IPS-15b (cell line): ENCODE measurements around the gene CDH5.

Experiments used
- H3K27me3 ChIP-seq: one replicate; pipeline ENCODE4 v1.6.1; 2013; ENCODE audit warnings: low read length; ENCODE audit not compliant: control insufficient read depth, insufficient read depth
- H3K36me3 ChIP-seq: one replicate; pipeline ENCODE4 v1.6.1; 2013; ENCODE audit warnings: low read length; ENCODE audit not compliant: control insufficient read depth, insufficient read depth
- H3K4me1 ChIP-seq: one replicate; pipeline ENCODE4 v1.6.1; 2013; ENCODE audit warnings: mild to moderate bottlenecking, low read length; ENCODE audit not compliant: control insufficient read depth, insufficient read depth
- H3K4me3 ChIP-seq: one replicate; pipeline ENCODE4 v1.5.1; 2013; ENCODE audit warnings: low read depth, low read length
- H3K9ac ChIP-seq: one replicate; pipeline ENCODE4 v1.6.1; 2013; ENCODE audit warnings: low read depth, mild to moderate bottlenecking, low read length
- H3K9me3 ChIP-seq: one replicate; pipeline ENCODE4 v1.6.1; 2013; ENCODE audit warnings: mild to moderate bottlenecking, low read length; ENCODE audit not compliant: control insufficient read depth, insufficient read depth

The CDH5 gene

DNA sequence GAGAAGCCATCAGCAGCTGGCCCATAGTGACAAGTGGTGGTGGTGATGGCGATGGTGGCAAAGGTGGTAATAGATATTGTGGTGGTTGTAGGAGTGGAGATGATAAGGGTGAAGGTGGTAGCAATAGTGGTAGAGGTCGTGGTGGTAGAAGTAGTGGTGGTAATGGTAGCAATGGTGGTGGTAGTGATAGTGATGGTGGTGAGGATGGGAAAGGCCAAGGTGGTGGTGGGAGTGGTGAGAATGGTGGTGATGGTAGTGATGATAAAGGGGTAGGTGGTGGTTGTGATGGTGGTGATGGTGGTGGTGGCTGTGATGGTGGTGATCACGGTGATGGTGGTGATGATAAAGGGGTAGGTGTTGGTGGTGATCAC, 13.1 kb downstream of the CDH5 start:
- Histone ChIP-seq H3K4me3 (no peak overlapping the region), H3K36me3 (no peaks in the 10 kb centered on the region), H3K4me1 (peaks cover 3% of the 10 kb centered on the region), H3K9ac (no peak overlapping the region), H3K27me3 (no peaks in the 10 kb centered on the region), H3K9me3 (no peaks in the 10 kb centered on the region)

DNA sequence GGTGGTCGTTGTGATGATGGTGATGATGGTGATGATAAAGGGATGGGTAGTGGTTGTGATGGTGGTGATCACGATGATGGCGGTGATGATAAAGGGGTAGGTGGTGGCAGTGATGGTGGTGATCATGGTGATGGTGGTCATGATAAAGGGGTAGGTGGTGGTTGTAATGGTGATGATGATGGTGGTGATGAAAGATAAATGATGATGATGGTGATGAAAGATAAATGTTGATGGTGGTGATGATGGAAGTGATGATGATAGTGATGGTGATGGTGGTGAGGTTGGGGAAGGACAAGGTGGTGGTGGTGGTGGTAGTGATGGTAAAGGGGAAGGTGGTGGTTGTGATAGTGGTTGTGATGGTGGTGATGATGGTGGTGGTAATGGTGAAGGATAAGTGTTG, 13.9 kb downstream of the CDH5 start:
- H3K4me3 ChIP-seq, result no peak overlapping the region
- no peaks in the 10 kb centered on the region for H3K36me3 ChIP-seq
- no peaks in the 10 kb centered on the region for H3K27me3 ChIP-seq
- peaks cover 3% of the 10 kb centered on the region for H3K4me1 ChIP-seq
- no peak overlapping the region for H3K9ac ChIP-seq
- no peaks in the 10 kb centered on the region for H3K9me3 ChIP-seq

DNA sequence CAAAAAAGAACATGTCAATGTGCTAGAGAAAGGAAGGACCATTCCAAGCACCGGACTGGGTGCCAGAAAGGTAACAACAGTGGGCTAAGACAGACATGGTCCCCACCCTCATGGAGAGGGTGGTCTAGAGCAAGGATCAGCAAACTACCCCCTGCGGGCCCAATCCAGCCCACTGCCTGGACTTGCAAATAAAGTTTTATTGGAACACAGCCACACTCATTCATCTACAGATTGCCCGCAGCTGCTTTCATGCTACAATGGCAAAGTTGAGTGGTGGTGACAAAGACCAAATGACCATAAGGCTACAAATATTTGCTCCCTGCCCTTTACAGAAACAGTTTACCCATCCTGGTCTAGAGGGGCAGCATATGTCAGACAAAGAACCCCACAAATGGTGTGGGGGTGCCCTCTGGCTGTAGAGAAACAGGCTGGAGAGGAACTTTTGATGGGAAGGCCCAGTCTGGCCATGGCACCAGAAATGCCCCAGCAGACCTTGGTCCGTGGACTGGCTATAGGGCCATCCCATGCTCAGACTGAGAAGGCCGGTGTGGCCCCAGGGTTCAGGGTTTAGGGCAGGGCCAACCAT, 15.2 kb downstream of the CDH5 start:
- Histone ChIP-seq H3K9ac (no peak overlapping the region), H3K4me1 (peaks cover 3% of the 10 kb centered on the region), H3K4me3 (no peak overlapping the region), H3K36me3 (no peaks in the 10 kb centered on the region), H3K9me3 (no peaks in the 10 kb centered on the region), H3K27me3 (no peaks in the 10 kb centered on the region)

DNA sequence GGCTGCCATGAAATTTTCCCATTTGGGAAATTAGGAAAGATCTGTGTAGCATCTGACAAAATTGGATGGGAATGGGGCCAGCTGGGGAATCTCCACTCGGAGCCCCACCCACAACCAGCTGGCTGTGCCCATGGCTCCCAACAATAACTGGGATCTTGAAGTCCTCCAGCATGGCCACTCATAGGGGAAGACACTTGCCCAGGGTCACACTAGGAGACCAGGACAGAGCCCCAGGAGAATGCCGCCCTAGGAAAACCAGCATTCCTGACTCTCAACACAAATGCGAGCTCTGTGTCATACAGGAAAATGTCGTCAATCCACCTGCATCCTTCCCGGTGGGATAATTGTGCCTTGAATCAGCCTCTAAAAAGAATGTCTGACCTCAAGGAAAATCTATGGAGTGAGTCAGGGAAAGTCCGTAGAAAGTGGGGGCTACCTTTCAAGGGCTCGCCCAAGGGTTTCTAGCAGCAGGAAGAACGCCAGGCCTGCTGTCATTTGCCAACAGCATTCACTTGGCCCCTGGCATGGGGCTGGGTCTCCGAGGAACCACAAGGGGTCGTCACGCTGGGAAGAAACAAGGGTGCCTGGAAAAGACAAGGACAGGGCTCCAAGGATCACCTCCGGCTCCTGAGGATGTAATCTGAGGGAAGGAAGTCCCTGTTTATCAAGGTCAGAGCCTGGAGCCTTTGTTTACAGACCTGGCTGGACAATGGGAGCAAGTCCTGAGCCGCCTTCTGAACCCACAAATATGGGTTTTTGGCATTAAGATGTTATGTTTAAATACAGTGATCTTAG, 15.9 kb downstream of the CDH5 start:
- no peak overlapping the region for H3K4me3 ChIP-seq
- no peaks in the 10 kb centered on the region for H3K27me3 ChIP-seq
- H3K9ac ChIP-seq, result no peak overlapping the region
- H3K9me3 ChIP-seq, result no peaks in the 10 kb centered on the region
- H3K36me3 ChIP-seq, result no peaks in the 10 kb centered on the region
- peaks cover 3% of the 10 kb centered on the region for H3K4me1 ChIP-seq

DNA sequence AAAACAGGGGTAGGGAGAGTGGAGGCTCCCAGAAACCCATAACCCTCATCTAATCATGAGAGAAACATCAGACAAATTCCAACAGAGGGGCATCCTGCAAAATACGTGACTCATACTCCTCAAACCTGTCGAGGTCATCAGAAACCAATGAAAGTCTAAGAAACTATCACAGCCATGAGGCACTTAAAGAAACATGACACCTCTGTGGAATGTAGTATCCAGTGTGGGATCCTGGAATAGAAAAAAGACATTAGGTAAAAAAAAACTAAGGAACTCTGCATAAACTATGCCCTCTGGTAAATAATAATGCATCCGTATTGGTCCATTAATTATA, 16.4 kb downstream of the CDH5 start:
- Histone ChIP-seq H3K4me3 (no peak overlapping the region), H3K27me3 (no peaks in the 10 kb centered on the region), H3K9me3 (no peaks in the 10 kb centered on the region), H3K9ac (no peak overlapping the region), H3K4me1 (peaks cover 3% of the 10 kb centered on the region), H3K36me3 (no peaks in the 10 kb centered on the region)

DNA sequence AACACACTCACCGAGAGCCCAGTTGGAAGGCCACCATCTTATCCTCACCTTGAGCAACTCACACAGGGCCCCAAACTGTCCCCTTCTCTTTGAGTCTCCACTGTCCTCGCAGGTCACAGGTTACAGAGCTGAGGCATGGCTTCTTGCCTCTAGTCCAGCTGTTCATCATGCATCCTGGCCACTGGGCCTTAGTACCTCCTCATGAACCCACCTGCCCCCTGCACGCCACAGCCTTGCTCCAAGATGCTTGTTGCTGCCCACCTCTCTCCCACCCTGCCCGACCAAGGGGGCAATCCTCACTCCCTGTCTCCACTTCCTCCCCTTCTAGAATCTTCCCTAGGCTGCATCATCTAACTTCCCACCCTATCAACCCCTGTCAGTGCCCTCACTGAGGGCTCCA, 17.1 kb downstream of the CDH5 start:
- no peak overlapping the region for H3K4me3 ChIP-seq
- H3K9ac ChIP-seq, result no peak overlapping the region
- peaks cover 3% of the 10 kb centered on the region for H3K4me1 ChIP-seq
- H3K9me3 ChIP-seq, result no peaks in the 10 kb centered on the region
- H3K27me3 ChIP-seq, result no peaks in the 10 kb centered on the region
- H3K36me3 ChIP-seq, result no peaks in the 10 kb centered on the region

DNA sequence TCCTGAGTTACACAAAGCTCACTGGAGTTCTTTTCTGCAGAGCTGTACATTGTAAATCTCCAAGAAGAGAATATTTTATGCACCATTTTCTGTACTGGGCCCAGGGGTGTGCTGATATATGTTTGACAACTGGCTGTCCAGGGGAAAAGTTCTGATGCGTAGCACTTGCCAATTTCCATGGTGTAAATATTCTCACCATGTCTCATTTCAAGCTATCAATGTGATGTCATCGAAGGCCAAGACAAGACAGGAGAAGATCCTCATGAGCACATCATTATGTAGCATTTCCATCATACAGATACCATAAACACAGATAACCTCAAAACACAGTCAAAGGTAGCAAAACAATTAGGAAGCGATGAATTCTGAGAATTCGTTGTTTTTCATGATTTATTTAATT, 18.9 kb downstream of the CDH5 start:
- Histone ChIP-seq H3K4me1 (peaks cover 3% of the 10 kb centered on the region), H3K9me3 (no peaks in the 10 kb centered on the region), H3K27me3 (no peaks in the 10 kb centered on the region), H3K36me3 (no peaks in the 10 kb centered on the region), H3K9ac (no peak overlapping the region), H3K4me3 (no peak overlapping the region)

DNA sequence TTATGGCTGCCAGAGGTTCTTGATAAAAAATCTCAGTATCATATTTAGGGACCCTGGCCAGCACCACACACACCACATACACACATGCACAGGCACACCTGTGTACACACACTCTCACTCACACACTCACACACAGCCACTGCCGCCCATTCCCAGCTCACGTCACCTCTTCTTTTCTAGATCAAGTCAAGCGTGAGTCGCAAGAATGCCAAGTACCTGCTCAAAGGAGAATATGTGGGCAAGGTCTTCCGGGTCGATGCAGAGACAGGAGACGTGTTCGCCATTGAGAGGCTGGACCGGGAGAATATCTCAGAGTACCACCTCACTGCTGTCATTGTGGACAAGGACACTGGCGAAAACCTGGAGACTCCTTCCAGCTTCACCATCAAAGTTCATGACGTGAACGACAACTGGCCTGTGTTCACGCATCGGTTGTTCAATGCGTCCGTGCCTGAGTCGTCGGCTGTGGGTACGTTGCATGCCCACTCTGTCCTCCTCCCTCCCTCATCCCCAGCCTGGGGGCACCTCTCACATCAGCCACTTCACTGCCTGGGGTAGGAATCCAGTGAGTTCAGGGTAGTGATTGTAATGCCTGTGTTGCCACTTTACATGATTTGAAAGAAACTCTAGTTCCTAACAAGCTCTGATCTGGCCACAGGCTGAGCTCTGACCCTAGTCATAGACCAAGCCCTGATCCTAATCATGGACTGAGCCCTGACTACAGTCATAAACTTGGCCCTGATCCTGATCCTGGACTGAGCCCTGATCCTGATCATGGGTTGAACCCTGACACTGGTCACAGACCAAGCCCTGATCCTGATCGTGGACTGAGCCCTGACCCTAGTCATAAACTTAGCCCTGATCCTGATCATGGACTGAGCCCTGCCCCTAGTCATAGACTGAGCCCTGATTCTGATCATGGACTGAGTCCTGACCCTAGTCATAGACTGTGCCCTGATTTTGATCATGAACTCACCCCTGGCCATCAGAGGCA, 20.4 kb downstream of the CDH5 start:
- Histone ChIP-seq H3K9ac (no peak overlapping the region), H3K27me3 (no peaks in the 10 kb centered on the region), H3K36me3 (no peaks in the 10 kb centered on the region), H3K4me3 (no peak overlapping the region), H3K4me1 (peaks cover 3% of the 10 kb centered on the region), H3K9me3 (no peaks in the 10 kb centered on the region)

DNA sequence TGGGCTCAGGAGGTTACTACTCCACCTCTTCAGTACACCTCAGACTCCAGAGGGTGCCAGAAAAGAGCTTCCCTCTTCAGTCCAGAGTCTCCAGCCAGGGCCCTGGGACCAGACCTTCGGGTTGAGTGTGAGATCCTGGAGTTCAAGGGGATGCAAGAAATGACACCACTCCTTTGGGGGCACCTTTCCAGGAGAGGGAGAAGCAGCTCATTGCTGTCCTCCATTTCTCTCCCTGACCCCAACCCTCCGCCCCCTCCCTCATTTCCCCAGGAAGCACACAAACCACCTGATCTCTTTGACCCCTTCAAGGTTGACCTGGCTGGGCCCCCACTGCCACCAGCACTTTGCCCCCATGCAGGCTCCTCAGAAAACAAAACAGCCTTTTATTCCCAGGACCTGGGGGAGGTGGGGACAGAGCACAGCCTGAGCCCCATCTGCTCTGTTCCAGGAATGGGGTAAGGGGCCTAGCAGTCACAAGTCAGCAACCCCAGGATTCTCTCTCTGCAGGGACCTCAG, 21.4 kb downstream of the CDH5 start:
- Histone ChIP-seq H3K4me1 (peaks cover 3% of the 10 kb centered on the region), H3K27me3 (no peaks in the 10 kb centered on the region), H3K9me3 (no peaks in the 10 kb centered on the region), H3K36me3 (no peaks in the 10 kb centered on the region), H3K4me3 (no peak overlapping the region), H3K9ac (no peak overlapping the region)

DNA sequence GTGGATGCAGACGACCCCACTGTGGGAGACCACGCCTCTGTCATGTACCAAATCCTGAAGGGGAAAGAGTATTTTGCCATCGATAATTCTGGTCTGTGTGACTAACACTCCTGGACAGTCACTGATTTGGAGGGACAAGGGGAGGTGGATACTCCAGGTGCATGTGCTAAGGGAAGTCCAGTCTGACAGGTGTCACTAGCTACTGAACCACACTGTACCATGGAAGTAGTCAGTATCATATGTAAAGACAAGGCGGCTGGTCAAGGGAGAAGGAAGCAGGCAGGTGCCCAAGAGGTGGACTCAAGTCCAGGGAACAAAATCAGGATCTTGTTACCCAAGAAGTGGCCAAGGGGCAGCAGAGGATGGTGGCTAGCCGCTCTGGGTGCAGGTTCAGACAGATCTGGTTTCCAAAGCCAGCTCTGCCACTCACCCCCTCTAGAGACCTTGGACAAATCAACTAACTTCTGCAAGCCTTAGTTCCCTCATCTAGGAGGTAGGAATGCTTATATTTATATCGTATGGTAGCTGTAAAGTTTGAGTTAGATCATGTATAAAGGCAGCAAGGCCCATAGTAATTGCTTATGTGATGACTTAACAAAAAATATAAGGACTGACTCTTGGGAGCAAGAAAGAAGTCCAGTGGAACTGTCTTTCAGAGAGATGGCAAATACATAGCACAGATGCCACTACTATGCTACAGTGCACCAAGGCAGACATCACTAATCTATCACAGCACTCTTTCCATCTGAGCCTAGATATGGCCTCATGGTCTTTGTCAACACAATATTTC, 22.1 kb downstream of the CDH5 start:
- H3K27me3 ChIP-seq, result no peaks in the 10 kb centered on the region
- no peak overlapping the region for H3K4me3 ChIP-seq
- H3K9me3 ChIP-seq, result no peaks in the 10 kb centered on the region
- no peak overlapping the region for H3K9ac ChIP-seq
- no peaks in the 10 kb centered on the region for H3K36me3 ChIP-seq
- H3K4me1 ChIP-seq, result no peaks in the 10 kb centered on the region
